Upper lobe of left lung (tissue), 4 donors: Measurements from ENCODE around the gene KNCN.

Experiments used
- EP300 ChIP-seq, 4 donors: sonication (generic); formaldehyde crosslinking; IDR thresholded peaks; one replicate each; pipeline ENCODE4 v1.5.1; 2017; ENCODE audit warnings: antibody characterized with exemption in 4 of 4, control low read depth in 2 of 4
- POLR2A ChIP-seq, 4 donors: fragments of 450-650 bp; IDR thresholded peaks; one replicate each; pipeline ENCODE4 v1.5.1; 2016 to 2017; ENCODE audit warnings: antibody characterized with exemption in 4 of 4, mild to moderate bottlenecking in 2 of 4
- TF ChIP-seq, protein P1 (sequence below), 6 experiments: fragments of 450-650 bp in 4 of 6; fragments of 200-600 bp in 2 of 6; sonication (generic) in 2 of 6; IDR thresholded peaks; one replicate each; pipeline ENCODE4 v1.5.1; 2016 to 2019; ENCODE audit warnings: antibody characterized with exemption in 6 of 6

DNA sequence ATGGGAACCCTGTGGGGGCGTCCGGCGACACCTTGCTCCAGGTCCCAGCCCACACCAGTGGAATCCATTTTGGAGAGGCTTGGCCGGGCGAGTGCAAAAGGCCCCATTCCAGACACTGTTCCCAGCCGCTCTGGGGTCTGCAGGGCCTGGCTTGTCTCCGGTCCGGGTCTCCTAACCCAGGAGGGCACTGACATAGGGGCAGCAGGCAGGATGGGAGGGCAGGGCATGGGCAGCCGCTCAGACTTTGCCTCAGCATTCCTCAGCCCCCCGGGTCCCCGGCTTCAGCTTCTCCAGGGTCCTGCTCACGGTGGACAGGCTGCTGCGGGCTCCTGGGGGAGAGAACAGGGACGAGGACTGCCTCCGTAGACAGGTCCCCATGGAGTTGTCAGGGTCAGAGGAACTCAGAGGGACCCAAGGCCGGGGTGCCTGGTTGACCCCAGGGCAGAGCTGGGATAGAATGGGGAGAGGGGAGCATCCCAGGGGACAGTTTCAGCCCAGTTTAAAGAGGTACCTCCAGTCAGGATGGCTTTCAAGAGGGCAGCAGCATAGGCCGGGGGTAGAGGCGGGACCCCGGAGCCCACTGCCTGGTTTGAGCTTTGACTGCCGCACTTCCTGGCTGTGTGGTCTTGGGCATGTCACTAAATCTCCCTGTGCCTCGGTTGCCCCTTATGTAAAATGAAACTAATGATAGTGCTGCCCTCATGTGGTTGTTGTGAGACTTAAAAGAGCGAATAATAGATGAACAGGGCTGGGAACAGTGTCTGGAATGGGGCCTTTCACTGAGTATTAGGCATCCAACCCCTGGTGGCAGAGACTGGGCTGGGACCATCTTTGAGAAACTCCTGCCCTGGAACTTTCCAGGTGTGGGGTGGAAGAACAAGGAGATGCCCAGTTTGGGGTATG, 3.7 kb downstream of the KNCN start:
- no peak for TF ChIP-seq POLR2A (IDR thresholded peaks at IDR 0.05)
- no peak for TF ChIP-seq EP300 (IDR thresholded peaks at IDR 0.05)
- TF ChIP-seq, protein P1, sequence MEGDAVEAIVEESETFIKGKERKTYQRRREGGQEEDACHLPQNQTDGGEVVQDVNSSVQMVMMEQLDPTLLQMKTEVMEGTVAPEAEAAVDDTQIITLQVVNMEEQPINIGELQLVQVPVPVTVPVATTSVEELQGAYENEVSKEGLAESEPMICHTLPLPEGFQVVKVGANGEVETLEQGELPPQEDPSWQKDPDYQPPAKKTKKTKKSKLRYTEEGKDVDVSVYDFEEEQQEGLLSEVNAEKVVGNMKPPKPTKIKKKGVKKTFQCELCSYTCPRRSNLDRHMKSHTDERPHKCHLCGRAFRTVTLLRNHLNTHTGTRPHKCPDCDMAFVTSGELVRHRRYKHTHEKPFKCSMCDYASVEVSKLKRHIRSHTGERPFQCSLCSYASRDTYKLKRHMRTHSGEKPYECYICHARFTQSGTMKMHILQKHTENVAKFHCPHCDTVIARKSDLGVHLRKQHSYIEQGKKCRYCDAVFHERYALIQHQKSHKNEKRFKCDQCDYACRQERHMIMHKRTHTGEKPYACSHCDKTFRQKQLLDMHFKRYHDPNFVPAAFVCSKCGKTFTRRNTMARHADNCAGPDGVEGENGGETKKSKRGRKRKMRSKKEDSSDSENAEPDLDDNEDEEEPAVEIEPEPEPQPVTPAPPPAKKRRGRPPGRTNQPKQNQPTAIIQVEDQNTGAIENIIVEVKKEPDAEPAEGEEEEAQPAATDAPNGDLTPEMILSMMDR (IDR thresholded peaks at IDR 0.05), result peak in 5 of 6 experiments; percentile 19 to 35 (median 21)
